ENCODE results near the gene USP36.

Gene USP36

DNA sequence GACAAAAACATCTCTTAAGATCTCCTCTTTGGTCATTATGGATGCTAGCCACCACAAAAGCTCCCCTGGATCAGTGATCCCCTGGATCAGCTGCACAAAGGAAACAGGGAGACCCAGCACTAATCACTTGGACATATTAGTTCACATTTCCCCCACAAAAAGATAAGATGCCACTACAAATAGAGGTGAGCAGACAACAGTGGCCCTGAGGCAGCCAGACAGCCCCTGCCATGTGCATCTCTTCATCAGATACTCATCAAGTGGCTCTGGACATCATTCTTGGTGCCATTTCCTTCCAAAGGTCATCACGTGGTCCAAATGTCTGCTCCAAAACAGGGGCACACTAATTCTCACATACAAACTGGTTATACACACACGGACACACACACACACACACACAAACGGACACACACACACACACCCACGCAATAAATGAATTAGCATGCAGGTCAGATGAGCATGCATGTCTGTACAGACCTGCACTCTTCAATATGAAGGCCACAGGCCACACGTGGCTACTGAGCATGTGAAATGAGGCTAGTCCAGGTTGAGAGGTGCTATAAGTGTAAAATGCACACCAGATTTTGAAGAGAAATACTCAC lies 4.1 kb downstream of the USP36 start:
- DNase-seq, result no peak

DNA sequence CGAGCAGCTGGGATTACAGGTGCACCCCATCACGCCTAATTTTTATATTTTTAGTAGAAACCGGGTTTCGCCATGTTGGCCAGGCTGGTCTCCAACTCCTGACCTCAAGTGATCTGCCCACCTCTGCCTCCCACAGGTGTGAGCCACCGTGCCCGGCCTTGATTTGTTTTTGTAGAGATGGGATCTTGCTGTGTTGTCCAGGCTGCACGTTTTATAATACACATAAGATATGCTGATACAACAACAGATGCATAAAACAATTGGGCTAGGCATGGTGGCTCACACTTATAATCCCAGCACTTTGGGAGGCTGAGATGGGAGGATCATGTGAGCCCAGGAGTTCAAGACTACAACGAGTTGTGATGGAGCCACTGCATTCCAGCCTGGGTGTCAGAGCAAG lies 6.0 kb downstream of the USP36 start:
- no peak for DNase-seq

DNA sequence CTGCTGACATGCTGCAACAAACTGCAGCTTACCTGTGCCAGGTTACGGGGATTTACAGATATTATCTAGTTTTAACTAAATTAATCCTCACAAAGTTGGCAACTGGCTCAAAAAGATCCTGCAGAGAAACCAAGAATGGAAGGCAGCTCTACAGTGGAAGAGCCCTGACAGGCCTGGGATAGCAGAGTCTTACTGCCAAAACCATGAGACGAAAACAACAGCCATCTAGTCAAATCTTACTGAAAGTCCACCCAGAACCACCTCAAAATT lies 8.1 kb downstream of the USP36 start:
- DNase-seq, result no peak

DNA sequence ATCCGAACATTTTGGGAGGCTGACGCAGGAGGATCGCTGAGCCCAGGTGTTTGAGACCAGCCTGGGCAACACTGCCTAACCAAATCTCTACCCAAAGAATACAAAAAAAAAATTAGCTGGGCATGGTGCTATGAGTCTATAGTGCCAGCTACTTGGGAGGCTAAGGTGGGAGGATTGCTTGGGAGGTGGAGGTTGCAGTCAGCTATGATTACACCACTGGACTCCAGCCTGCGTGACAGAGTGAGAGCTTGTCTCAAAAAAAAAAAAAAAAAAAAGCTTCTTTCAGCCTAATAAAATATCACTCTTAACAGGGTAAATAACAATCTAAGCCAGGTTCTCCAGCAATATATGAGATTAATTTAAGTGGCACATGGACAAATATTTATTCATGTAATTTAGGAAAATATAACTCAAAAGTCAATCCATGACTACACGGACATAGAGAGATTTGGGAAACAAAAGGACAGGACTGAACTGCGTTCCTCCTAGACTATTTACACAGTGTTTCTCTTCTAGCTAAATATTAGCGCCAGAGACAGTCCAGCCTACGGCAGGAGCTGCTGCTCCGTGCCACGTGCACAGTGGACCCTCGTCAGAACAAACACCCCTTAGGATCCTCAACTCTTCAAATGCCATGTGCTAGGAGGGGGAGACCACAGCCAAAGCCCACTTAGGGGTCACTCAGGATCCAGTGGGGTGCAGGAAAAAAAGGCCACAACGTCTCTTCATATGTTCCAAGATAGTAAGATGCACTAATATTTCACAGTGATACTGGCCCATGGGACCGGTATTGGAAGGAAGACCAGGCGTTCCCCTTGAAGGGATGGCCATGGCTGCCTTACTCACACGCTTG lies 8.7 kb downstream of the USP36 start:
- no peak for DNase-seq

DNA sequence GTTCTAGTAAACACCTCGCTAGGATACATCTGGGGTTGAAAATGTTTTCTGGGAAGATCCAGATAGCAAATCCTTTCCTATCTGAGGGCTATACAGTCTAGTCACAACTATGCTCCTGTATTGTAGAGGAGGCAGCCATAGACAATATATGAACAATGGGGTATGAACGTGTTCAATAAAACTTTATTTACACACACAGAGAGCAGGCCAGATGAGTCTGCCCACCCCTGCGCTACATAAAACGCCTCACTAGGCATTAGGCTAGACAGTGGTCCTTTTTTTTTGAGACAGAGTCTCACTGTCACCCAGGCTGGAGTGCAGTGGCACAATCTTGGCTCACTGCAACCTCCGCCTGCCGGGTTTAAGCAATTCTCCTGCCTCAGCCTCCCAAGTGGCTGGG lies 11.1 kb downstream of the USP36 start:
- no peak for DNase-seq

DNA sequence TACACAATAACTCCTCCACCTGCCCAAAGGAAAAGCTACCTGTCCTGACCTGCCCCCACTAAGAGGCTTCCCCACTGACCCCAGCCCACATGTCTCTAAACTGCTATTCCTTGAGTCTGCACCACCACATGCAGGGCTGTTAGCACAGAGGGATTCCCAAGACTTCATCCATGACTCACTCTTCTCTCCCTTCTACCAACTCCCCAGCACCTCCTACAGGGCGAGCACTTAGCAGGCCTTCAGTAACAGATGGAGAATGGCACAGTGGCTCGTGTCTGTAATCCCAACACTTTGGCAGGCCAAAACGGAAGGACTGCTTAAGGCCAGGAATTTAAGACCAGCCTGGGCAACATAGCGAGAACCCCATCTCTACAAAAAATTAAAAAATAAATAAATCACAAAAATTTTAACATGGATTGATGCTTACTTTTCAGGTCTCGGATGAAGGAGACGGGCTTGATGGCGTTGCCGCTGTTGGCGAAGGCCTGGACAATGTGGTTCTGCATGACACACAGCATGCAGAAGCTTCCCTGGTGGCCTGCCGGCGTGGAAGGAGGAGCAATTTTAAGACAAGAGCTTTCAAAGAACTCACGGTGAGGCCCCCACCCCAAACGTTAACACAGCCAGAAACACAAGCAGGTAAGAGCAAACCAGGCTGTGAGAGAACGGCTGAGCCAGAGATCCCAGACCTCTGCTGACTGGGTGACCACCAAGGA lies 12.0 kb downstream of the USP36 start:
- DNase-seq, result no peak

DNA sequence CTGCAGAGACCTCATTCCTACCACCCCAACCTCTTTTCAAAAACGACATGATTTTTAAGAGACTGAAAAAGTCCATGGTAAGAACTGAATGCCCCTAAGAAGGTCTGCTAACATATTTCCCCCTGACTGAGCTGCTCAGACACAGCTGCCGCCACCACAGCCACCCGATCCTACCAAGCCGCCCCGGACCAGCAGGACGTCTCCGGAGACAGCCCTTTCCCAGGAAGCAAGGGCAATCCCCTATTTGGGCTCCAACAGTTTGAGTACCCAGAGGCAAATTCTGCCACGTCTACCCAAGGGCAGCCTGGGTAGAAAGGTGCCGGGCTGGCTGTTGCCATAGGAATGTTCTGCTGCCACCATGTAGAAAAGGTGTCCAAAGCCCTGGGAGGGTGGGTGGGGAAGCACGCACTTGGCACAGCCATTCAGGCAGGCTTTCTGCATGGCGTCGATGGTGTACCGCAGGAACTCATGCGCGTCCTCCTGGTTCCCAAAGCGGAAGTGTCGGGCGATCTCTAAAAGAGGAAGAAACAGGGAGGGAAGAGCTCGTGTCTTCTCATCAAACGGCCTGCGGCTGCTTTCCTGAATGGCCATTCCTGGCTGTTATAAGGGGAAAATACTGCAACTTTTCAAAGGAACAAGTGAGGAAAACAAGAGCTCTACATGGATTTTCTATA lies 13.6 kb downstream of the USP36 start:
- DNase-seq, result no peak

DNA sequence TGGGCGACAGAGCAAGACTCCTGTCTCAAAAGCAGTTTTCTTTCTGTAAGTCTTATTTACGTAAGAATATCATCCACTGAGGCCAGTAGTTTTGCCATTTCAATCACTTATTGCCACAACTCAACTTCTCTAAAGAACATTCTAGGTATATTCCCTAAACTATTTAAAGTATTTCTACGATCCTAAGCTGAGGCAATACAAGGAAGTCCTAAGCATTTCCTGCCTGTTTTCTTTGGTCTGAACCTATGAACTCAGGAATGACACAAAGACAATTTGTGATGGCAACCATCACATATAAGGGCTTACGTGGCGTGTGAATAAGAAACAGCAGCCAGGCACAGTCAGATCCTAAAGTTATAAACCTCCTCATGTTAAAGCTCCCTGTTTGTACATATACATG lies 14.2 kb downstream of the USP36 start:
- no peak for DNase-seq

DNA sequence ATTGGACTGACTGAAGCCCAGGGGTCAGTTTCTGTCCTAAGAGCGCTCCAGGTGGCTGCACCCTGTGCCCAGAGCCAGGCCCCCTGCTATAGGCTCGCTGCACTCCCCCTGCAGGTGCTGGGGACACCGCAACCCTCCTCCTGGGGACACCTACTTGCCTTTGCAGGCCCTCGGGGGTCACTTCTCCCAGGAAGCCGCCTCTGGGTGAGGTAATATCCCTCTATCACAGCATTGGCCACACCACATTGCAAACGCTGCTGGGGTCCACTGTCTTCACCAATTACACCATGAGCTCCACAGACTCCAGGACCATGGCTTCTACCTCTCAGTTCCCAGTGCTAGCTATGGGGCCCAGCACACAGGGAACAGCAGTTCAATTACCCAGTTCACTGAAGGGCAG lies 14.9 kb downstream of the USP36 start:
- no peak for DNase-seq

DNA sequence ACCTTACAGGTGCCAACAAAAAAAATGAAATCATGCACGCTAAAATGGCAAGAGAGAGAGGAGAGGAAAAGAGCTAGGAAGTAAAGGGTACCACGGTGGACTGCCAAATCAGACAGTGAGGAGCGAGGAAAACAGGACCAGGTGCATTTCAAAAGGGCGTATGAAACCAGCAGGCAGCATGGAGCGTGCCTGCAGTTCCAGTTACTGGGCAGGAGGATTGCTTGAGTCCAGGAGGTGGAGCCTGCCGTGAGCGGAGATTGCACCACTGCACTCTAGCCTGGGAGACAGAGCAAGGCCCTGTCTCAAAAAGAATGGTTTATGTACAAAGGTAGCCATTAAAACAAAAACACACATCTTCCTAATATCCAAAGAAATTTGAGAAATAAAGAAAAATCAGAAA lies 16.4 kb downstream of the USP36 start:
- no peak for DNase-seq

DNA sequence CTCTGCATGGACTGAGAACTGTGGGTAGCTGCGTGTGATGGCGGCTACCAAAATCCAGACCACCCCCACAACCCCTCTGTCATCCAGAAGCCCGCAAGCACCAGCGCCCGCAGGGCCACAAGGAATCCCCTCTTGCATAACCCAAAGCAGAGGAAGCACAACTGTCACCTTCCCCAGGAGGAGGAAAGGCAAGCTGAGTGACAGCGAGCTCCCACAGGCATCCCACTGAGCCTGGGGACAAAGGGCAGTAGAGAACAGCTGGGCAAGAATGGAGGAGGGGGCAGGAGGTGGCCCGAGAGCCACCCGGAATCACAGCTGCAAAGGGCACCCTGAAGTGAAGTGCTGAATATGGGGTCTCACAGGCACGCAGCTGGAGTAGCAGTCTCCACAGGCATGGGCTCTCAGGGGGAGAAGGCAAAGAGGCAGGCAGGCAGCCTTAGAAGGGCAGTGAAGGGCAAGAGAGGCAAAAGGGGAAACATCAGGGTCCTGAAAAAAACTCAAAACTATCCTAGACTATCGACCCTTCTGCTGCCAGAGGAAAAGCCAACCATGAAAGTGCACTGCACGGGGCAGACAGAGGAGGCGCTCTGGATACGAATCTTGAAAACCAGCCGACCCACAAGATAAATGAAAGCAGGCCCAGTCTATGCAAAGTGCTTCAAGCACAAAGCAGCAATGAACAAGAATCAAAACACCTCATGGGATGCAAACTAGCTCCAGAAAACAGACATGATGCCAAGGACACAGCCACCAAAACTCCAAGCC lies 17.1 kb downstream of the USP36 start:
- no peak for DNase-seq

DNA sequence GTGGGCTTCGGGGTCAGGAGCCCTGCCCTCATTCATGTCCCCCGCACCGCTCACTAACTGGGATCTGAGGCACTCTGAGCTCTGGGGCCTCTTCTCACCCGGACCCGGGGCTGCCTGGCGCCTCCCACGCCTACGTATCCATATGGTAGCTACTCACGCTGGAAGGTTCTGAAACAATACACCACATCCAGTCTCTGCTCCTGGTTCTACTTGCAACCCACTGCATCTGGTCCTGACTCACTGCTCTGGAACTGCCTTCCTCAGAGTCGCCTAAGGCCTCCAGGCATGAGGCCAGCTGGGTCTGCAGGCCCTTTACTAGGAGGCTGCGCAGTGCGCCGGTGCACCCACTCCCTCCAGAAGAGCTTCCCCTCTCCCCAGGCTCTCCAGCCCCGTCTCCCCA lies 18.1 kb downstream of the USP36 start:
- DNase-seq, result no peak

DNA sequence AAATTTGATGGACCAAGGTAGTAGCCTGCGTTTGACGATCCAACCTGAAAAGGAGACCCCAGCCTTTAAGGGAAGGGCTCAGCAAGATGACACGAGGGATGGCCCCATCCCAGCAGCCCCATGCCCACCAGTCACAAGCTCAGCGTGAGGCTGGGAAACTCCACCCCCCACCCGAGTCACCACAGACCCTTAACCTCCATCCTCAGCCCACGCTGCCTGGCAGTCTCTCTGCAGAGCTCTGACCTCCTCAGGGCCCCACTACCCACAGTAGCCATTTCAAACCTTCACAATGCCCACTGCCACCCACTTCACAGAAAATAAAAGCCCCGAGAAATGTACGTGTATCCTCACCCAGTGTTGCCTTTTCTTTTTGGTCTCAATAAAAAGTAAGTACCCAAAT lies 18.7 kb downstream of the USP36 start:
- no peak for DNase-seq

DNA sequence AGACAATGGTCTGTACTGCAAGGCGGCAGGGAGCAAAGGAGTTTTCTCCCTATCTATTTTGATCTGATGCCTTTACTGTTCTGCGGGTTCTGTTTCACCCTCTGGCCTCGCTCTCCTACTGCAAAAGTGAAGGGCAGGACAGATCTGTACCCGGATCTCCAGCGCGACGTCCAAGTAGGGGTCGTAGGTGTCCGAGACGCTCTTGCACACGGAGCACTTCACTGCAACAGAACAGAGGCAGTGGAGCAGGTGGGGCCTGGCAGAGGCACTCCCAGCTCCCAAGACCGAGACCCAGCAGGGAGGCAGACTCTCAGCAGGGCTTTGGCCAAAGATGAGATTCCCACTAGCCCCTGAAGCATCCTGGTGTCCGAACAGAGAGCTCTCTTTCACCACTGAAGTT lies 19.8 kb downstream of the USP36 start:
- DNase-seq, result no peak

DNA sequence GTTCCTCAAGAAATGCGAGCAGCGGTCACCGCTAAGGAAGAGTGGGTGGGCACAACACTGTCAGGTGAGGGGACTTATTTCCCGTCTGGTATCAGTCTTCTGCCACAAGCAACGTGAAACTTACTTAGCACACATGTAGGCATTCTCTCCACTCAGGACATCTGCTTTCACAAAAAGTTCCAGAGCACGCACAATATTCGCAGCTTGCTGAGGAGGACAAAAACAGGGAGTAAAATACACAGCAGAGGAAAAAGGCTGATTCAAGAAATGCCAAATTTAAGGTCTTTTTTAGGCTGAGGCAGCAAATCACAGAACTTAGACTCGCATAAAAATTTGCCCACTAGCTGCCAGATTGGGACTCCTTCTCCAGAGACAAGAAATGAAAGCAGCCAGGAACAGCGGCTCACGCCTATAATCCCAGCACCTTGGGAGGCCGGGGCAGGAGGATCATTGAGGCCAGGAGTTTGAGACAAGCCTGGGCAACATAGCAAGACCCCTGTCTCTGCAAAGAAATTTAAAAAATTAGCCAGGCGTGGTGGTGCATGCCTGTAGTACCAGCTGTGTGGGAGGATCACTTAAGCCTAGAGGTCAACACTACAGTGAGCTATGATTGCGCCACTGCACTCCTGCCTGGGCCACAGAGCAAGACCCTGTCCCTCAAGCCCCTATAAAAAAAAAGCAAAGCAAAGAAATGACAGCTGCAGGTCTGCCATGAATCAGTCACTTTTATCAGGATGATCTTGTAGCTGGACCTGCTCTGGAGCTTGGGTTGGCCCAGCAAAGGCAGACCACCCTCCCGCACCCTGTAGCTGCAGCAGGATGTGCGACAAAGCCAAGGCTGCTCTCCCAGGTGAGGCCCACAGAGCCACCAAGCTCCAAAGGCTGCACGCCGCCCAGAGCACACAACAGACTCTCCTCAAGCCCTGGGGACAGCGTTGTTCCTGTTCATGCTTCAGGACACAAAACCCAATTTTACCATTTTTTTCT lies 20.5 kb downstream of the USP36 start:
- DNase-seq, result no peak

DNA sequence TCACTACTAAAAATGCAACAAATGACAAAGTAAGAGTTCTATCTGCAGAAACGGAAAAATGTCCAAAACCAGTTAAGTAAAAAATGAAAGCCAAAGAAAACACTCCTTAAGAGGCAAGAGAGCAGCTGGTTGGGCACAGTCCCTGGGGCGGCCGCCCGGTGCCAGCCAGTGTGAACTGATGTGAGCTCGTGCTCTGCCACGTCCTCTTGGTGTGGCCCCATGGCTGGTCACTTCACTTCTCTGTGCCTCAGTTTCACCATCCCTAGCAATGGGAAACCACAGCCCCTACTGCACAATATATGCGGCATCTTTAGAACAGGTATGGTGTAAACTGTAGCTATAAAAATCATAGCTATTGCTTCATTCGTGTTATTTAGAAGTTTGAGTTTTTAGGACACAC lies 21.2 kb downstream of the USP36 start:
- DNase-seq, result no peak

DNA sequence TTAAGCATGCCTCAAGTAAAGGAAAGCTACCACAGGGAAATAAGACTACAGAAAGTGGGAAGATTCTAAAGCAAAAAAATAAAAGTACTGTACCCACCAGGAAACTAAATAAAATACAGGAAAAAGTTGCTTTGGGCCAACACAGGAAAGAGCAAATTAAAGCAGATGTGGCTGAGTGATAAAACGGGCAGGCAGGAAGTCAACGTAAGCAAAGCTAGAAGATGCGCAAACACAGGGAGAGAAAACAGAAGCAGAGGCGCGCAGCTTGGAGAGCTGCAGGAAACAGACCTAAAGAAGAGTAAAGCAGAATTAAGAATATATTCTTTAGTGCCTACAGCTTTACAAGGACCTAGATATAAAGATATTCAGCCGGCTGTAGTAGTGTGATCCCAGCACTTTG lies 21.7 kb downstream of the USP36 start:
- DNase-seq, result no peak

DNA sequence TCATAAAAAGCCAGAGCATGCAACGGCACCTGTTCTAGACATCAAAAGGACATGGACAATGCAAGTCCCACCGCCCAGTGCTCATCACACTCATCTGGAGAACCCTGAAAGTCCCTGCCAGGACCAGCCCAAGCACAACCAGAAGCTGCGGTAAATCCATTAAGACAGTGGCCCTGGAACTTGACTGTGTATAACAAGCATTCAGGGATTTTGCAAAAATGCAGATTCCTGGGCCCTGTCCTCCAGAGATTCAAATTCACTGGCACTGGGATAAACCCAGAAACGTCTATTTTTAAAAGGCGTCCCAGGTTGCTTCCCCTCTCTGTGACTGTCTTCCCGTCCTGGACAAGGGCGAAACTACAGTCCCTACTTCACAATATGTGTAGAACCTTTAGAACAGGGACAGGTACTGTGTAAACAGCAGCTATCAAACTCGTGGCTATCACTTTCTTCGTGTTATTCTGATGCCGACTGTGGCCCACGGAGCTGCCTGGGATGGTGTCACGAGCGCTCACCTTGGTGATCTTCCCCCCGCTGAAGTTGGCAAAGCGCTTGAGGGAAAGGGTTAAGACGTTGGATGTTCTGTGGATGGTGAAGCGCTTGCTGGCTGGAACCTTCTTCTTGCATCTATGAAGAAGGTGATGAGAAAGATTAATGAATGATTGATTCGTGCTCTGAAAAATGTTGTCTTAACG lies 22.3 kb downstream of the USP36 start:
- no peak for DNase-seq

DNA sequence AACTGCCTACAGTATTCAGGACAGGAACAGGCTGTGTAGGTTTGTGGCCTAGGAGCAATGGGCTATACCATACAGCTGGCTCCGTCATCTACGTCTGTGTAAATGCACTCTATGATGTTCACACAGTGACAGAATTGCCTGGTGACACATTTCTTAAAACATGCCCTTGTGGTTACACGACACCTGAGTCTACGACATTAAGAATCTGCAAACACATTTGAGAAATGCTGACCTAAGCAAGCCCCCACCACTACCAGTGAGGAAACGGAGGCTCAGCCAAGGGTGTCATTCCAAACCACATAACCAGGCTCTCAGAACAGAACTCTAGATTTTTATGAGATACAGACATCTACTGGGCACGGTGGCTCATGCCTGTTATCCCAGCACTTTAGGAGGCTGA lies 23.5 kb downstream of the USP36 start:
- no peak for DNase-seq

DNA sequence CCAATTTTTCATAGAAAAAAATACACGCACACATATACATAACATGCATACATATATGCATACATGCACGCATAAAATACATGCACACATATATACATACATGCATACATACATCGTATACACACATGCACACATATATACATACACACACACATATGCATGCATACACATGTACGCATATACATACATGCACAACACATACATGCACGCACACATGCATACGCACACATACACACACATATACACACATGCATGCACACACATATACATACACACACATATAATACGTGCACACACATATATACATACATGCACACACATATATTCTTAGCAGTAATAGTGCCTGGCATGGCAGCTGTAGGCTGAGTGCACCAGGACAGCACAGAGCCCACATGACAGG lies 24.9 kb downstream of the USP36 start:
- no peak for DNase-seq

DNA sequence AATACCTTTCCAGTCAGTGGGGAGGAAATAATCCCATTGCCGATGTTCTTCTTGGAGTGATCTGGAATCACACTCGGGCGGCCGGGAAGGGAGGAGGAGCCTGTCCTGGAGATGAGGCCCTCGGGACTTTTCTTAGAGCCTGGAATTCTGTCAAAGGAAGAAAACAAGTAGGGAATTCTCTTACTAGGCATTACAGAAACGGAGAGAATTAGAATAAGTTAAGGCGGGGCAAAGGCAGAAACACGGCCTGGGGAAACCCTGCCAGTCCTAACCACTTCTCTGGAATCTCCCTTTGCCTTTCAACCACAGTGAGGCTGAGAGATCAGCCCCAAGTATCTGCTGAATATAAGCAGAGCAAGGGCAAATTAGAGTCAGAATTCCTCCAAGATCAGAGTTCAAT lies 27.8 kb downstream of the USP36 start:
- no peak for DNase-seq
